ELF-1 (cell line): ENCODE data around the gene TIE1.

Experiments
- DNase-seq: peaks from one replicate; pipeline ENCODE4 v3.0.0-alpha.2; 2016; ENCODE audit warnings: low read depth, low spot score

TIE1 gene

DNA sequence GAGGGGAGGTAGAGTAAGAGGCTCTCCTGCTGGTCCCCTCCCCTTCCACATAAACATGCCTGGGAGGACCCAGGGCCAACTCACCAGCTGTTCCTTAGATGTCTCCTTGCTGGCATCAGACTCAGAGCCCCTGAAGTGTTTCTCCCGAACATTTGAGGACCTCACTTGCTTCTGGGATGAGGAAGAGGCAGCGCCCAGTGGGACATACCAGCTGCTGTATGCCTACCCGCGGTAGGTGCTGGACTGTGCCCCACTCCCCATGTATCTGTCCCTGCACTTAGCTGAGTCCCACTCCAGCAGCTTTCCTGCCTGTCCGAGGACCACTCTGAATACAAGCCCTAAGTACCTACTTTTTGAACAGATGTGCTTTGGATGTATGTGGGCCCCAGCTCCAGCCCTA, 37.2 kb downstream of the TIE1 start:
- no peak for DNase-seq

DNA sequence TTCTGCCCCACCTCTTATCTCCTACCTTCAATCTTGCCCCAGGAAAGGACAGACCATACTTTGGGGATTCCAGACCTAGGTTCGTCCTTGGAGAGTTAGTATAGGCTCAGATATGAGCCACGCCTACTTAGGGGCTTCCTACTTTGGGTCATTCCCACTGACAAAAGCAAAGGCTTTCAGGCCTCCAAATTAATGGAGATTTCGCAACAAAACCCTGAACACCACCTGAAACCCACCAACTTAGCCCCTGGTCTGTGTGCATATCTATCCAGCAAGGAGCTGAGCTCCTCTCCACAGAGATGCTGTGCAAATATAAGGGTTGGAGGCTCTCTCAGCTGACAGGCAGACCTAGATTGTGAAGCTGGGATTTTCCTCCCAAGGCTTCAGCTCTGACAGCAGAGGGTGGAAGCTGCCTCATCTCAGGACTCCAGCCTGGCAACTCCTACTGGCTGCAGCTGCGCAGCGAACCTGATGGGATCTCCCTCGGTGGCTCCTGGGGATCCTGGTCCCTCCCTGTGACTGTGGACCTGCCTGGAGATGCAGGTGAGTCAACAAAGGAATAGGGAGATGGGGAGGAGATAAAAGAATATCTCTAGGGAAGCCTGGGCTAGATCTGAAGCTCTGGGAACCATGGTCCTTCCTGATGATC, 38.9 kb downstream of the TIE1 start:
- no peak for DNase-seq

DNA sequence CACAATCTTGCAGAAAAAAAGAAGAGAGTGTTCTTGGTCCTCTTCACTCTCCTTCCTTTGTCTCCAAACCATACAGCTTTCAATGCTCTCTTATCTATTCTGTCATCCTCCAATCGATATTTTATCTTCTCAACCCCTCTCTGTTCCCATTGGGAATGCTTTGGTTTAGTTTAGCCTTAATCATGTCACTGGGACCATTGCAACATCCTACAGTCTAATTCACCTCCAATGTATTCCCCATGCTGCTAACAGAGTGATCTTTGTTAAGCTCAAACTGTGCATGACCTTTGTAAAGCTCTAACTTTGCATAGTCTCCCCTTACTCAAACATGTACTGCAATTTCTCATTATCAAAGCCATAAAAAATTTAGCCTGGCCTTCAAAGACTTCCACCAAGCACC, 39.8 kb downstream of the TIE1 start:
- DNase-seq = no peak

DNA sequence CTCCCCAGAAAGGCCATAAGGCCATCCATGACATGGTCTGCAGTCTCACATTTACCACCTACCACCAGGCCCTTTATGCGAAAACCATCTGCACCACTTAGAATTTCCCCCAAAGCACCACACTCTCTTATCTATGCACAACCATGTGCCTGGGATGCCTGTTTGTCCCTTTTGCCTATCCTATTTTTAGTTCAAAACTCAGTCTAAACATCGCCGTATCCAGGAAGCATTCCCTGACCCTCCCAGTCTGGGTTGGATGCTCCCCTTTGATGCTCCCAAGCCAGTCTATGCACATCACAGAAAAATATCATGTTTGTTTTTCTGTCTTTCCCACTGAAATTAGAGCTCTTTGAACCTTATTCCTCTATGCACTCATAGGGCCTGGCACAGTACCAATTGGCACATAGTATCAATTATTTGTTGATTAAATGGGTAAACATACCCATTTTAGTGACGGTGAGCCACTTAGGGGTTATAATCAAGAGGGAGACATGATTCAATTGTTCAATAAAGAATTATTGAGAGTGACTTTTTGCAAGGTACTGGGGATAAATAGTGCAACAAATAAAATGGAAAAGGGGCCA, 43.6 kb downstream of the TIE1 start:
- DNase-seq = no peak

DNA sequence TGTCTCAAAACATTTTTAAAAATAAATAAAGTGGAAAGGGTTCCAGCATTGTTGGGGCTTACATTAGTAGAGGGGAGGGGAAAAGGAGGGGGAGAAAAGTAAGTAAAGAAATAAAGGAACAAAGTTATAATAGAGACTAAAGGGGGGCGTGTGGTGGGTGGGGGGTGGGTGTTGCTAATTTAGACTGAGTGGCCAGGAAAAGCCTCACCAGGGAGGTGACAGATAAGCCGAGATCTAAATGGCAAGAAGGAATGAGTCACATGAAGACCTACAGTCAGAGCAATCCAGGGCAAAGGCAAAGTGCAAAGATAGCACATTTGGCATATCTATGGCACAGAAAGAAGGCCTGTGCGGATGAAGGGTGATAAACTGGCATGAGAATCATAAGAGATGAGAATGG, 44.3 kb downstream of the TIE1 start:
- DNase-seq = no peak

DNA sequence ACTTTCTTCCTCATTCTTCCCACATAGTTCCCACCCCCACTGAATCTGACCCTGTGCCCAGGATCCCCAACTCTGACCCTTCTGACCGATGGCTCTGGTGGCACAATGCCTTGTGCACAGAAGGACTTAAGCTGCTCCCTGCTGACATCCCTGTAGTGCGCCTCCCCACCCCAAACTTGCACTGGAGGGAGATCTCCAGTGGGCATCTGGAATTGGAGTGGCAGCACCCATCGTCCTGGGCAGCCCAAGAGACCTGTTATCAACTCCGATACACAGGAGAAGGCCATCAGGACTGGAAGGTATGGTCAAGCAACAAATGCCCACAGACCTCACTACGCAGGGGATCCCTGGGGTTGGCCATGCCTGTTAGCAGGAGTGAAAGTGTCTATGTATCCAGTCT, 45.9 kb downstream of the TIE1 start:
- no peak for DNase-seq

DNA sequence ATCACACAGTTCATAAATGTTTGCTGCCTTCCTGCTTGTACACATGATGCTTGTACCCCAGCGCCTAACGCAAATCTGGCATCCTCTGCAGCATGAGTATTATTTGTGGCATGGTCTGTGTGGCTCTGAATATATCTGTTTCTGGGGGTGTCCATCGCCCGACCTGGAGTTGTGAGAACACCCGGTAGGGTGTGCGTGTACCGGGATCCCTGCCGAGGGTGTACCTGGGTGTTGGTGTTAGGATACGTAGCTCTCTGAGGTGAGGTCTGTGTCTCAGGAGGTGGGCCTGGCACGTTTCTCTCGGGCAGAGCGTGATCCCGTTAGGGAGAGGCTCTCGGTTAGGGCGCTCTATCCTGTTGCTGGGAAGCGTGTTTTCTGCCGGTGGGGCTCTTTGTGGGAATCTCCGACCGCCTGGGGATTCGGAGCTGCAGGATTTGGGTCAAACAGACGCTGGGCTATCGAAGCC, 47.6 kb downstream of the TIE1 start:
- no peak for DNase-seq

DNA sequence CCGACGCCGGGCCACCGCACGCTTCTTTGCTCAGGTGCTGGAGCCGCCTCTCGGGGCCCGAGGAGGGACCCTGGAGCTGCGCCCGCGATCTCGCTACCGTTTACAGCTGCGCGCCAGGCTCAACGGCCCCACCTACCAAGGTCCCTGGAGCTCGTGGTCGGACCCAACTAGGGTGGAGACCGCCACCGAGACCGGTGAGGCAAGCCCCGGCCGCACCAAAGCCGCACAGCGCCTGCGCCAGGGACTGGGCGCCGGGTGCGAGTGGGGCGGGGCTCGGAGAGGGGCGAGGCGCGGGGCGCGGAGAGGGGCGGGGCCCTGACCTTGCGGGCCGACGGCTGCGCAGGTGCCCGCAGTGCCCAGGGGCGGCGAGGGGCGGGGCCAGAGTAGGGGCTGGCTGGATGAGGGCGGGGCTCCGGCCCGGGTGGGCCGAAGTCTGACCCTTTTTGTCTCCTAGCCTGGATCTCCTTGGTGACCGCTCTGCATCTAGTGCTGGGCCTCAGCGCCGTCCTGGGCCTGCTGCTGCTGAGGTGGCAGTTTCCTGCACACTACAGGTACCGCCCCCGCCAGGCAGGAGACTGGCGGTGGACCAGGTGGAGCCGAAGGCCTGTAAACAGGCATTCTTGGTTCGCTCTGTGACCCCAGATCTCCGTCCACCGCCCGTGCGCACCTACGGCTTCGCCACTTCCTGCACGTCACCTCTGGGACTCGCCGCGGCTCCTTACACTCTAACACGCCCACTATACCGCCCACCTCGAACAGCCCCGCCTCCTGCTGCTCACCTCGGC, 48.2 kb downstream of the TIE1 start:
- DNase-seq = peak; percentile 97

DNA sequence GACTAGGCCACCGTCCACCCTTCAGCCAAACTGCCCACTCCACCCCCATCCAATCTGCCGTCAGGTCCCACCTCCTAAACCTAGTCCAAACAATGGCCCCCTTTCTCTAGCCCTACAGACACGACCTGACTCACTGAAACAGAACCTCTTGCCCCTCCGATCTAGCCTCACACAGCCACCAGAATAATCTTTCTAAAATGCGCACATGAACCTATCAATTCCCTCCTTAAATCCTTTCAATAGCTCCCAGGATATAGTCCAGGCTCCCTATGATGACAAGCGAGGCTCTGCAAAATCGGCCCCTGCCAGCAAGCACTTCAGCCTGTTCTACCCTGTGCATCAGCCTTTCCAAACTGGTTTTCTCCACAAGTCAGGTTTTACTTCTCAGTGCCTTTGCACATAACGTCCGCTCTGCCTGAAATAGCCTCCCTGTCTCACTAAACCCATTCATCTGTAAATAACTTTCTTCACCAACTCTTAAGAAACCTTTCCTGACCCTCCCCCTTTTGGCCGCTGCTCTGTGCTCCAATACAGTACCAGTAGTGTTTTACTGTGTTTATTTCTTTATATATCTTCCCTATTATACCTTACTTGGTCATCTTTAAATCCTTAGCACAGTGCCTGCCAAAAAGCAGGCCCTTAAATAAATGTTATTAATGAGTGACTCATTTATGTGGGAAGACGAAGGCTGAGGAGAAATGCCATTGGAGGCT, 49.0 kb downstream of the TIE1 start:
- no peak for DNase-seq

DNA sequence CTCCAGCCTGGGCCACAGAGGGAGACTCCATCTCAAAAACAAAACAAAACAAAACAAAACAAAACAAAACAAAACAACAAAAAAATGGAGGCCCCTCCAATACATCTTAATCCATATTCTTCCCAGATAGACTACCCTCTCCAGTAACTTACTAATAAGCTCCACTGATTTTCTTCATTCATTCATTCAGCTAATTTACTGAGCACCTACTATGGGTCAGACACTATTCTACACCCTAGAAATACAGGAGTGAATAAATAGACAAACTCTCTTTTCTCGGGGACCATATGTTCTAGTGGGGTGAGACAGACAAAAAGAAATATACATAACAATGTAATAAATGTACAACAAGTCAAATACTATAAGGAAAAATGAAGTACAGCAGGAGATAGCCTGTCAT, 50.2 kb downstream of the TIE1 start:
- no peak for DNase-seq

DNA sequence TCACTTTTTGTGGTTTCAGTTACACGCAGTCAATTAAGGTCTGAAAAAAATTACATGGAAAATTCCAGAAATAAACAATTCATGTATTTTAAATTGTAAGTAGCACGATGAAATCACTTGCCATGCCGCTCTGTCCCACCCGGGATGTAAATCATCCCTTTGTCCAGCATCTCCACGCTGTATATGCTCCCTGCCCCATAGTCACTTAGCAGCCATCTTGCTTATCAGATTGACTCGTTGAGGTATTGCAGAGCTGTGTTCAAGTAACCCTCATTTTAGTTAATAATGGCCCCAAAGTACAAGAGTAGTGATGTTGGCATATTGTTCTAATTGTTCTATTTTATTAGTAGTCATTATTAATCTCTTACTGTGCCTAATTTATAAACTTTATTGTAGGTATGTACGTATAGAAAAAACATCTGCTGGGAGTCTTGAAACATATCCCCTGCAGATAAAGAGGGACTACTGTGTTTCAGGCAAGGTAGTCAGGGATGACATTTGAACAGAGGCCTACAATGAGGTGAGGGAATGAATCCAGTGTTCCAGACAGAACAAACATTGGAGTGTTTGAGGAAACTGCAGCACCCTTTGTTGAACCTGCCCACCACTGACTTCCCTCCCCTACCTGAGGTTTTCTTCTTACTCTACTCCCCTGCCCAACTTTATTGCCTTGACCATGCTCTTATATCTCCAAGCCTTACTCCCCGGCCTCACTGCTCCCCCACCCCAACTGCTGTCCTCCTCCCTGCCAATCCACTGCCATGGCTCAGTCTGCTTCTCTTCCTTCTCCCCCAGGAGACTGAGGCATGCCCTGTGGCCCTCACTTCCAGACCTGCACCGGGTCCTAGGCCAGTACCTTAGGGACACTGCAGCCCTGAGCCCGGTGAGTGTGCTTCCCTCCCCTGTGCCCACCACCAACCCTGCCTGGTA, 50.9 kb downstream of the TIE1 start:
- DNase-seq = no peak

DNA sequence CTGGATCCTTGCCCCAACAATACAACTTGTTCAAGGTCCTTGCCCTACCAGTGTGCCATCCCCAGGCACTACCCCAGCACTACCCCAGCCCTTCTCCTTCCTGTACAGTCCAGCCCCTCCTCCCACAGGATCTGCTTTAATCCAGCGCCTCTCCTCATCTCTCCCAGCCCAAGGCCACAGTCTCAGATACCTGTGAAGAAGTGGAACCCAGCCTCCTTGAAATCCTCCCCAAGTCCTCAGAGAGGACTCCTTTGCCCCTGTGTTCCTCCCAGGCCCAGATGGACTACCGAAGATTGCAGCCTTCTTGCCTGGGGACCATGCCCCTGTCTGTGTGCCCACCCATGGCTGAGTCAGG, 51.5 kb downstream of the TIE1 start:
- no peak for DNase-seq

DNA sequence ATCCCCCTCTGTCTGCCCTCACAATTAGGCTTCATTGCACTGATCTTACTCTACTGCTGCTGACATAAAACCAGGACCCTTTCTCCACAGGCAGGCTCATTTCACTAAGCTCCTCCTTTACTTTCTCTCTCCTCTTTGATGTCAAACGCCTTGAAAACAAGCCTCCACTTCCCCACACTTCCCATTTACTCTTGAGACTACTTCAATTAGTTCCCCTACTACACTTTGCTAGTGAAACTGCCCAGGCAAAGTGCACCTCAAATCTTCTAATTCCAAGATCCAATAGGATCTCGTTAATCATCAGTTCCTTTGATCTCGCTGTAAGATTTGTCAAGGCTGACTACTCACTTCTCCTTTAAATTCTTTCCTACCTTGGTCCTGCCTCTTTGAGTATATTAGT, 52.1 kb downstream of the TIE1 start:
- no peak for DNase-seq

DNA sequence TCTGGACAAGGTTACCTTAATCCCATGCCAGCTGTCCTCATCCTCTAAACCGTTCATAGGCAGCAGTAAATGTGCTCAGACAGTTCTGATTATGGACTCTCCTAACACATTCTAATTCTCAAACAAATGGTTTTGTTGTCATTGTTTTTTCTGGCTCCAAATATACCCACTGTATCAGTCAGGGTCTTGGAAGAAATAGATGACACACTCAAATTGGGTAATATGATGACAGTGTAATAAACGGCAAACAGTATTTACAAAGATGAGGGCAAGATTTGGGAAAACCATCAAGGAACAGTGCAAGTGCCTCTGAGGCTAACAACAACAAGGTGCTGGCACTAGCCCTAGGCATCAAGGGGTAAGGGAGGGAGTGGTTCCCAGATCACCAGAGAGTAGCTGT, 53.7 kb downstream of the TIE1 start:
- DNase-seq = no peak

DNA sequence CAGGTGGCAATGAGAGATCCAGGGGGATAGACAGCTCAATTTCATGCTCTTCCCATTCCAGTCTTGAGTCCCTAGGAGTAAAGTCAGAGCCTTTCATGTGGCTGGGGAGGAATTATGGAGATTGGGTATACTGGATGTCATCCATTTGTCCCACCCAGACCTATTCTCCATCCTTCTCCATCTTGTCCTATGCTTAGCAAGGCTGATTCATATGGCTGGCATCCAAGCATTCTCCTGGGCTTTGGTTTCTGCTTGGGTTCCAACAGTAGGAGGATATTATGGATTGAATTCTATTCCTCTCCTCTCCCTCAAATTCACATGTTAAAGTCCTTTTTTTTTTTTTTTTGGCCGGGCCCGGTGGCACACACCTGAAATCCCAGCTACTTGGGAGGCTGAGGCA, 54.2 kb downstream of the TIE1 start:
- DNase-seq = no peak

DNA sequence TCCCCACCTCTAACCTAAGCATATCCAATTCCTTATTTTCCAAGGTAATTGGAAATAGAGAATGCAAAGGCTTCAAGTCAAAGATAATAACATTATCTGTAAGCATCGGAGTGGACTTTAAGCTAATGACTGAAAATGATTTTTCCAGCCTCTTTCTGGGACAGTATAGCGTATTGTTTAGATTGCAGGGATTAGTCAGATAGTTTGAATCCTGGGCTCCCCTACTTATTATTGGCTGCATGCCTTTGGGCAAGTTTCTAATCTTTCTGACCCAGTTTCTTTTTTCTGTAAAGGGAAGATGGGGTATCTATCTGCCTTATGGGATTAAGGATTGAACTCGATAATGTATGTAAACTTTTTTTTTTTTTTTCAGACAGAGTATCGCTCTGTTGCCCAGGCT, 56.5 kb downstream of the TIE1 start:
- no peak for DNase-seq

DNA sequence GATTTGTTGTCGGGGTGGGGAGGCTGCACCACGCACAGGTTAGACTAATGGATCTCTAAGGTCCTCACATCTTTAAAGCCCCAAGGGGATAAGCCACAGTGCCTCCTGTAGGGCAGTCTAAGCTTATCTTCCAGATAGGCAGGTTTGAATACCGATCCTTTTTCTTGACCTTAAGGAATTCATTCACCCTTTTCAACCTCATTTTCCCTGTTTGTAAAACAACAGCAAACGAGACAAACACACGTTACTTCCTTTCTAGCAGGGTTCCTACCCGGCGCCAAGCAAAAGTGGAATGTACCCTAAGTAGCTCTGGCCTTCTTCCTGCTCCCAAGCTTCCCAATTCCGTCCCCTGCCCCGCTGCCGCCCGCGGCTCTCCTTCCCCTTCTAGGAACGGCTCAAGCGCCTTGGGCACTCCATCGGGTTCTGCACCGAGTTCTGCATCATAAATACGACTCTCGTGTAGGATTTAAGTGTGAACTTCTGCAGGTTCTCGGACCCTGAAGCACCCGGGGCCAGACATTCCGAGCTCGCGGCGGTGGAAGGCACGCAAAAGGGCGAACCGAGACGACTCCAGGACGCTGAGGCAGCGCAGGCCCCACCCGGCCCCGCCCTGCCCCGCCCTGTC, 57.5 kb downstream of the TIE1 start:
- DNase-seq = no peak

DNA sequence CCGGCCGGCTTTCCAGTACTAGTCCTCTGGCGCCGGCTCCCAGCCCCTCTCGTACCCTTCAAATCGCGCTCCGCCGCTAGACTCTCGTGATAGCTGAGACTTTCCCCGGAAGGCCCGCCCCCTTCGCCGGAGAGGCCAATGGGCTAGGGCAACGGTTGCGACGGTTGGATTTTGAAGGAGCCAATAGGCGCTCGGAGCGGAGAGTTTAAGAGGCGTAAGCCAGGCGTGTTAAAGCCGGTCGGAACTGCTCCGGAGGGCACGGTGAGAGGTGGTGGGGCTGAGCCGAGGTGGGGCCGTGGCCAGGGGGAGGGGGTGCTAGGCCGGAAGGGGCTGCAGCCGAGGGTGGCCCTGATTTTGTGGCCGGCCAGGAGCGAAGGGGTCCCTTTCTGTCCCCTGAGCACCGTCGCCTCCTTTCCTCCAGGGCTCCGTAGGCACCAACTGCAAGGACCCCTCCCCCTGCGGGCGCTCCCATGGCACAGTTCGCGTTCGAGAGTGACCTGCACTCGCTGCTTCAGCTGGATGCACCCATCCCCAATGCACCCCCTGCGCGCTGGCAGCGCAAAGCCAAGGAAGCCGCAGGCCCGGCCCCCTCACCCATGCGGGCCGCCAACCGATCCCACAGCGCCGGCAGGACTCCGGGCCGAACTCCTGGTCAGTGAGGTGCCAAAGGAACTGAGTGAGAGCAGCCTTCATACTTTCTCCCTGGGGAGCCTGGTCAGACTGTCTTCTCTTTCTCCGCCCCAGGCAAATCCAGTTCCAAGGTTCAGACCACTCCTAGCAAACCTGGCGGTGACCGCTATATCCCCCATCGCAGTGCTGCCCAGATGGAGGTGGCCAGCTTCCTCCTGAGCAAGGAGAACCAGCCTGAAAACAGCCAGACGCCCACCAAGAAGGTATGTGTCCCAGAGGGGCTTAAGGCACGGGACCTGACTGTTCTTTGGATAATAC, 58.2 kb downstream of the TIE1 start, which contains the start of gene CDC20:
Gene CDC20, plus strand, starts transcription at position 236 of the 948 bp plus-strand sequence. Its CDS starts 235 bp downstream, at position 471.
- DNase-seq = peak; percentile 99

DNA sequence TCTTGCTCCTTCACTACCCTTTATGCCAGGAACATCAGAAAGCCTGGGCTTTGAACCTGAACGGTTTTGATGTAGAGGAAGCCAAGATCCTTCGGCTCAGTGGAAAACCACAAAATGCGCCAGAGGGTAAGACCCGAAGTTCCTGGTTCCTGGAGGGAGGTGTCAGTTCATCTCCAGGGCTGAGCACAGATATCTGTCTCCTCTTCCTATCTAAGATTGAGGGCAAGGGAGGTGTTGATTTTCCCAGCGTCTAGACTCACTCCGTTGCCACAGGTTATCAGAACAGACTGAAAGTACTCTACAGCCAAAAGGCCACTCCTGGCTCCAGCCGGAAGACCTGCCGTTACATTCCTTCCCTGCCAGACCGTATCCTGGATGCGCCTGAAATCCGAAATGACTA, 58.9 kb downstream of the TIE1 start:
- no peak for DNase-seq

DNA sequence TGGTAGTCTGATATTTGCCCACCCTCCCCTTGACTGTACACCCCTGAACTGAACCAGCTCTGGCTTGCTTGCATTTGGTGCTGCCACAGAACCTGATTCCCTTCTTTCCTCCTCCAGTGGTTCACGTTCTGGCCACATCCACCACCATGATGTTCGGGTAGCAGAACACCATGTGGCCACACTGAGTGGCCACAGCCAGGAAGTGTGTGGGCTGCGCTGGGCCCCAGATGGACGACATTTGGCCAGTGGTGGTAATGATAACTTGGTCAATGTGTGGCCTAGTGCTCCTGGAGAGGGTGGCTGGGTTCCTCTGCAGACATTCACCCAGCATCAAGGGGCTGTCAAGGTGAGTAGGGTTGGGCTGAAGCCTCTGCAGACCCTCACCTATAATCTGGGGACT, 59.8 kb downstream of the TIE1 start:
- DNase-seq = no peak
